Fibroblast of peridontal ligament (primary cell): ENCODE measurements around the gene LLGL1.

Source experiments
- DNase-seq: peaks from one replicate; pipeline ENCODE4 v3.0.0-alpha.2; 2010; ENCODE audit errors: extremely low read depth

LLGL1 gene

GRCh38 chr17:18252160-18252559 is 26.7 kb downstream of the LLGL1 start:
- no peak for DNase-seq

- no peak for DNase-seq
Observed at GRCh38 chr17:18253187-18253884, 27.9 kb downstream of the LLGL1 start.

DNA sequence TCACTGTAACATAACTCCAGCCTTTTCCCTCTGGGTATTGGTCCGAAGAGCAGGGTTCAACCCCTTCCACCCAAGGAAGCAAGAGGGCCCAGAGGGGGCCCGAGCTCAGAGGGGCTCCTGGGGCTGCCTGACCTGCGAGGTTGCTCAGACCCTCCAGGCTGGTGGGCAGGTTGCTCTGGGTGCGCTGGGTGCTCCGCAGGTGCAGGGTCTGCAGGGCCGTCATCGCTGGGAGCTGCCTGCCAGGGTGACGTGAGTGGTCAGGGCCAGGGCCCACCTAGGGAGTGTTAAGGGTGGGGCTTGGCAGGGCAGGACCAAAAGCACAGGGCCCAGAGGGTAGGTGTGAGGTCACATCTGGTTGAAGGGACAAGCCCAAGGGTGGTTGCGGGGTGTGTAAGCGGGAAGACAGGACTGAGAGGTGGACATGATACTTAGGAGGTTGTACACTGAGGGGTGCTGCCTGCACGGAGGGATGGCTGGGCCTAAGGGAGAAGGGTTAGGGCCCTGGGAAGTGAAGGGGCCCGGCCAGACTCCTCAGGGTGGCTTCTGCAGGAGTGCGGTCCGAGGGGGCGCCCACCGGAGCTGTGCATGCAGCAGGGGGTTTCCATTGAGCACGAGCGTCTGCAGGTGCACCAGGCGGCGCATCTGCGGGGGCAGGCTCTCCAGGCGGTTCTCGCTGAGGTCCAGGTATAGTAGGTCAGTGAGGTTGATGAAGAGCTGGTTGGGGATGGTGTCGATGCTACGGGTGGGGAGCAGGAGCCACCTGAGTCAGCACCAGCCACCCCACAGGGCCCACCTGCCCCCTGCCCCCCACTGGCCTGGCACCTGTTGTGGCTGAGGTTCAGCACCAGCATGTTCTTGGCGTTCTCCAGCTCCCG is 28.7 kb downstream of the LLGL1 start:
- no peak for DNase-seq

GRCh38 chr17:18254888-18255649 is 29.6 kb downstream of the LLGL1 start:
- DNase-seq: no peak

- DNase-seq: no peak
Observed at GRCh38 chr17:18256351-18256750, 30.9 kb downstream of the LLGL1 start.

GRCh38 chr17:18256776-18257175 is 31.3 kb downstream of the LLGL1 start:
- no peak for DNase-seq

DNA sequence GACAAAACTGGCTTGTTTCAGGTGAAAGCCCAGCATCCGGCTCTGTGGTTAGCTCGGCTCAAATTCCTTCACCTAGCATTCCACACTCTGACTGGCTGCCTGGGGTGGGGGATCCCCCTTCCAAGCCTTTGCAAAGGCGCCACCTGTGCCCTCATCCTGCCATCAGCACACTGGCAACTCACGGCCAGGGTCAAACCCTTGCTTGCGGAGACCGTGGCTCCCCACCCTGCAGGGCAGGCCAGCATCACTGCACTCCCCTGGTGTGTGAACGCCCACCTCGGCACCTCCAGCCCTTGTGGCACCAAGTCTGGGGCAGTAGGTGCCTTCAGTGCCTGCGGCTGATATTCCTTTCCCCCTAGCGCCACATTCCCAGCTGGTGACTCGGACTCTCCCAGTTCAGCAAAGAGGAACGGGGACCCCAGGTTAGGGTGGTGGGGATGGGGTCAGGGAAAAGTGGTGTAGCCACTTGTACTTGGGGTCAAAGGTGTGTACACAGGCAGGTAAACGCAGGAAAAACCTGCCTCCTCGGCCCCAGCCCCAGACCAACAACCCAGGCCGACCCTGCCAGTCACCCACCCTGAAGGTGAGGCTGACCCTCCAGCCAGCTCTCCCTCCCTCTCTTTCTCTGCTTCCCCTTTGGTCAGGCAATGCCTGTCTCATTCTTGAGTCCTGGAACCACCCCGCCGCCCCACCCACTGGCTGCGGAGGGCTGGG is 32.0 kb downstream of the LLGL1 start:
- DNase-seq: no peak

DNA sequence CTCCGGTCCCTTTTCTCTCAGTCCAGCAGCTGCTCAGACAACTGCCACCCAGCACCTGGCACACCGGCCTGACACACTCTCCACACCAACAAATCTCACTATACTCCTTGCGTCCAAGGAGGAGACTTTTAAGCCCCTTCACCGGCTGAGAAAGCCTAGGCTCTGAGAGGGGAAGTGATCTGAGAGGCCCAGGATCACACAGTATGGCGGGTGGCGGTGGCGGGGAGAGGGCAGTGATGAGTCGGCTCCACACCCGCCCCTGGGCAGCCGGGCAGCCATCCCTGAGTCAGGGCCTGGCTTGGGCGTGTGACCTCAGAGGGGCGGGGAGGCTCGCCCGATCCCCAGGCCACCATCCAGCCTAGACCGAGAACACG is 32.5 kb downstream of the LLGL1 start:
- peak; percentile 56 for DNase-seq

DNA sequence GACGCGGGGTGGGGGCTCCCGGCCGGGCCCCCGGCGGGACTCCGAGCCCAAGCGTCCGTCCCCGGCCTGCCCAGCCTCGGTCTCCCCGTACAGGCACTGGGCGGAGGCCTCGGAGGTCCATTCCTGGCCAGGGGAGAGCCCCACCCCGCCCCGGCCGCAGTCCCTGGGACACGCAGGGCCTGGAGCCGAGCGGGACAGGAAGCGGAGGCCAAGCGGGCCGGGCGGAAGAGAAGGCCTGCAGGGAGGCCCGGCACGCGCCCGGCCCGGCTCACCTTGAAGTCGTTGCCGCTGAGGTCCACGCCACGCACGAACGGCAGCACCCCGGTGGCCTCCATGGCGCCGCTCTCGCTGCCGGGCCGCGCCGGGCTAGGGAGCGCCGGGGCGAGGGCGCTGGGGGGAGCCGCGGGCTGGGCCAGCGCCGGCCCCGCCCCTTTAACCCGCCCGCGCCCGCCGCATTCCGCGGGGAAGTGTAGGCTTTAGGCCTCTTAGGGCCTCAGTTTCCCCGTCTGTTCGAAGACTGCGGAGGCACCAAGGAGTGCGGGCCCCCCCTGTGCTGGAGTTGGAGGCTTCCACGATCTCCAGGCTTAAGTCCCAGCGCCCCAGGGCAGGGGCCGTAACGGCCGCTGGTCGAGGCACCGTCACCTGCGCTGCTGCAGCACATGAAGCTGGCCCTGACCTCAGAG is 33.1 kb downstream of the LLGL1 start, which contains the start of gene FLII:
TSS of gene FLII (minus strand) at position 383 of the 683 bp plus-strand sequence. CDS start at position 335, 48 bp downstream.
- DNase-seq: peak; percentile 23

- DNase-seq: no peak
Observed at GRCh38 chr17:18259621-18260331, 34.3 kb downstream of the LLGL1 start.

DNA sequence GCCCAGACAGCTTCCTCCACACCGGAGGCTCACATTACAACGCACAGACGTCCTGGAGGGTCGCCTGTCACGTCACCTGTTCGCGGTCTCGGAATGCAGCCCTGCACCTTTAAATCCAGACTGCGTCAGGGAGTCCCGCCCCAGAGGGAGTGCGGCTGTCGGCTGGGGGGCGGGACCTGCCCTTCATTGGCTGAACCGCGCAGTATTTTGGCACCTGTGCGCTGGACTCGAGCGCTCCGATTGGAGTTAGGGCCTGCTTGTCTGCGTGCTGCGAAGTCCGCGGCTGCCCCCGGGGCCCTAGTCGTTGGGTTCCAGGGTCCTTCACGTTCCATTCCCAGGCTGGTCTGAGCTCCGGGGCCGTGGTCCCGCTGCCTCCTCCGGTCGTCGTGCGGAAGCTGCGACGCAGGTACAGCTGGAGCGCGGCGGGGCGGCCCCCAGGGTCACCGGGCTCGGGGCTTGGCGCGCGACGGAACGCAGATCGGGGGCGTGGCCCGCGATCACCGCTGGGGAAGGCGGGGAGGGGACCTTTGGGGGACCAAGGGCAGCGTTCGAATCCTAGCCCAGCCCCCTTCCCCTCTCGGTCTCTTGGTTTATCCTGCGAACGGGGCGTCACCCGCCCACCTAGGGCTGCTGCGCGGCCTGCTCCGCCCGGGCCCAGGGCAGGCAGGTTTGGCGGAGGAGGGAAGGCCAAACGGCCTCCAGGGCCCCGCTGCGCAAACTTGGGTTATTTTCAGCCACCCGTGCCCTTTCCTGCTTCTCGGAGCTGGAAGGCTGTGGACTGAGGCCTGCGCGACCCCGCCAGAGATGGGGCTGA is 35.1 kb downstream of the LLGL1 start, which contains the start of gene MIEF2:
TSS of gene MIEF2 (plus strand) at position 331 of the 814 bp plus-strand sequence. CDS start 2,059 bp downstream, outside the sequence.
- peak; percentile 91 for DNase-seq

DNA sequence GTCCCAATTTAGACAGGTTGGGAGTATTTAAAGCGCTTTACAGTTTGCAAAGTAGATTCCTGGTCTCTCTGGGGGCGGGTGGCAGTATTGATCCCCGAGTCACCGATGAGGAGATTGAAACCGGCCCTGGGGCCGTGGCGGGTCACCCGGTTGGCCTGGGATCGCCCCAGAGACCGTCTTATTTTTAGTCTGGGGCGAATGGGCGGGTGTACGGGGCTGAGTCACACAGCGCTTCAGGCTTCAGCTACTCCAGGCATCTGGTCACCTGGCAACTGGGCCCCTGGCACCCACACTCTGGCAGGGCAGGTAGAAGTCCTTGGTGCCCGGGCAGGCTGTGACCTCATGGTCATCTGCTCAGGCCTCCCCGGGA is 35.7 kb downstream of the LLGL1 start:
- peak; percentile 24 for DNase-seq

DNA sequence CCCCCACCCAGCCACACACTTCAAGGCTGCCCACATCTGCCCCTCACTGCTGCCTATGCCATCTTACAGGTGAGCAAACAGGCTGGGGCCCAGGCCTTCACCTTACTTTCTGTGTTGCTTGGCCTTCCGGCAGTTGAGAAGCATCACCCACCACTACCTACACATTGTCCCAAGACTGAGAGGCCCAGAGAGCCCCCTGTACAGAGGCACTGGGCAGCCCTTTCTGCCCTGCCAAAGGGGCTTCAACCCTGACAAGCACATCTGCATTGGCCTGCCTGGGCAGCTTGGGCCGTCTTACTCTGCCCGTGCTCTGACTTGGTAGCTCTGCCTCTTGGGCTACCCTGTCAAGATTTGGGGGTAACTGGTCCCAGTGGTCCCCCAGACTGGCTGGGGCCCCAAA is 36.2 kb downstream of the LLGL1 start:
- DNase-seq: no peak

- DNase-seq: no peak
Observed at GRCh38 chr17:18262111-18262510, 36.7 kb downstream of the LLGL1 start.

- no peak for DNase-seq
Observed at GRCh38 chr17:18262641-18263040, 37.2 kb downstream of the LLGL1 start.

- DNase-seq: no peak
Observed at GRCh38 chr17:18263885-18264682, 38.6 kb downstream of the LLGL1 start.

GRCh38 chr17:18267366-18267765 is 41.9 kb downstream of the LLGL1 start:
- no peak for DNase-seq

DNA sequence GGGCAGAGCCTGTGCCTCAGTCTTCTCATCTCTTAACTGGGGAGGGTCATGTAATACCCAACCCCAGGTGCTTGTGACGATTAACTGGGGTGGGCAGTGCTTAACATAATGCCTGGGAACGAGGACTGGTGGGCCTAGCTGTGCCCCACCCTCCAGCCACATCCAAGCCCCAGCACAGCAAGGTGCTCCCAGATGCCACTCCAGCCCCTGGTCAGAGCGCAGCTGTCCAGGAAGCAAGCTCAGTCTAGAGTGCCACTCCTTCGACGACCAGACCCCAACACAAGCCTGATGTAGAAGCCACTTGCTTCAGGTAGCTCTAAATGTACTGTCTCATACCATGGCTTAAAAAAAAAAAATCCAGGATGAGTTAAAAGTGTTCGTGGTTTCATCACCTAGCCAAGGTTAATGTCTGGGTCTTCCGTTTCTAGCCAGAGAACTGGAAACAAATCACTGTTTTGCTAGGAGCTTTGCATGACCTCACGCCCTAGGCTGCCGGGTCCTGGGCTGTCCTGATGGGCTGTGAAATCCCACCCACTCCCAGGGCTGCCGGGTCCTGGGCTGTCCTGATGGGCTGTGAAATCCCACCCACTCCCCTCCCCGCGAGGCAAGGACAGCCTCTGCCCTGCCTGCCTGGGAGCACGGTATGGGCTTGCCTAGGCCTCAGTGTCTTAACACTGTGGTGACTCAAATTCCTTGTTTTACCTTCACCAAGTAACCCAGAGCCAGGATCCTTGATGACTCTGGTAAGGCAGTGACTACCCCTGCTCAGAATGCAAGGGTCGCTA is 42.7 kb downstream of the LLGL1 start:
- DNase-seq: no peak
